GM12878 (cell line): ENCODE measurements around the gene SEPTIN10. TPM values are rescaled to one million over a fixed set of nuclear protein-coding genes. Genes with fewer than 3 reads are reported as not detected.
A peak's percentile ranks its signal among the peaks of the same experiment; 100 is the strongest.

Source experiments
- ATAC-seq: fragments of 200-7000 bp; cut with Tn5 transposase; 3 replicates; pipeline ENCODE4 v1.9.1; 2020; ENCODE audit warnings: mild to moderate bottlenecking, moderate library complexity
- BruUV-seq: library from RNA; stranded (reverse); fragments of 400-500 nt; replicated peaks from 2 replicates; lab custom pipeline; 2021; lab: Mats Ljungman, UMichigan
- CTCF ChIA-PET: fragments of 300-600 bp; sonication (Branson Sonifier 250); formaldehyde crosslinking; extraction: SDS; loops from one replicate; lab custom pipeline; 2021; ENCODE audit warnings: inconsistent platforms; lab: Yijun Ruan, JAX
- POLR2A ChIA-PET: fragments of 350-600 bp; formaldehyde crosslinking; extraction: SDS; loops from one replicate; lab custom pipeline; 2021; ENCODE audit warnings: inconsistent platforms; lab: Charles Lee
- RAD21 ChIA-PET: fragments of 300-600 bp; sonication (Branson Sonifier 250); formaldehyde crosslinking; loops from one replicate; lab custom pipeline; 2023; ENCODE audit warnings: antibody characterized with exemption; ENCODE audit not compliant: unreplicated experiment; lab: Charles Lee
- SMC1A ChIA-PET: fragments of 300-600 bp; sonication (Branson Sonifier 250); formaldehyde crosslinking; loops from one replicate; lab custom pipeline; 2023; ENCODE audit not compliant: unreplicated experiment, uncharacterized antibody; lab: Charles Lee
- DNase-seq: peaks from one replicate; pipeline ENCODE4 v3.0.0-alpha.2; 2011; ENCODE audit warnings: low read depth, low spot score
- FAIRE-seq: peaks from 3 replicates; lab custom pipeline; 2011; peaks lifted over from hg19 to GRCh38; lab: Jason Lieb, UNC
- H2AFZ ChIP-seq: 2 replicates; pipeline ENCODE4 v1.6.0; 2011; ENCODE audit warnings: low read depth, low read length, control low read depth; ENCODE audit not compliant: control insufficient read depth
- H3K27ac ChIP-seq: 2 replicates; pipeline ENCODE4 v1.5.1; 2011; ENCODE audit warnings: control low read depth; ENCODE audit not compliant: control insufficient read depth, insufficient read depth
- H3K27me3 ChIP-seq, 2 experiments: replicated peaks in 1 of 2; 2 replicates each; pipeline versions ENCODE4 v1.6.0 to v1.6.1; 2011; ENCODE audit warnings: low read length in 1 of 2; ENCODE audit not compliant: control insufficient read depth in 2 of 2, insufficient read depth in 2 of 2
- H3K36me3 ChIP-seq, 2 experiments: 2 replicates each; pipeline ENCODE4 v1.5.1; 2011; ENCODE audit warnings: low read length in 1 of 2; ENCODE audit not compliant: control insufficient read depth in 2 of 2, insufficient read depth in 2 of 2
- H3K4me1 ChIP-seq: 2 replicates; pipeline ENCODE4 v1.6.1; 2011; ENCODE audit warnings: mild to moderate bottlenecking, low read length, moderate library complexity, mixed read lengths; ENCODE audit not compliant: control insufficient read depth, insufficient read depth
- H3K4me2 ChIP-seq: 2 replicates; pipeline ENCODE4 v1.6.0; 2011; ENCODE audit warnings: control low read depth; ENCODE audit not compliant: control insufficient read depth, insufficient read depth
- H3K4me3 ChIP-seq: fragments of 200-600 bp; sonication (generic); 2 replicates; pipeline ENCODE4 v1.5.1; 2016
- H3K79me2 ChIP-seq: 2 replicates; pipeline ENCODE4 v1.6.0; 2011; ENCODE audit warnings: low read length; ENCODE audit not compliant: control insufficient read depth, insufficient read depth
- H3K9ac ChIP-seq: 2 replicates; pipeline ENCODE4 v1.8.0; 2011; ENCODE audit warnings: low read length, control low read depth, mixed read lengths; ENCODE audit not compliant: control insufficient read depth, insufficient read depth
- H3K9me3 ChIP-seq: replicated peaks from 3 replicates; pipeline ENCODE4 v1.5.1; 2011; ENCODE audit warnings: mild to moderate bottlenecking, low read length; ENCODE audit not compliant: control insufficient read depth, insufficient read depth
- H4K20me1 ChIP-seq: 2 replicates; pipeline ENCODE4 v1.6.0; 2011; ENCODE audit not compliant: control insufficient read depth, insufficient read depth
- BCL11A ChIP-seq: IDR thresholded peaks from 2 replicates; pipeline ENCODE4 v1.6.1; 2011; ENCODE audit warnings: low read depth, low read length
- CBFB ChIP-seq: IDR thresholded peaks from 2 replicates; pipeline ENCODE4 v1.6.1; 2016; ENCODE audit warnings: antibody characterized with exemption, low read depth
- CBX5 ChIP-seq: sonication (generic); IDR thresholded peaks from 2 replicates; pipeline ENCODE4 v1.6.1; 2016; ENCODE audit warnings: low read depth, moderate library complexity, mild to moderate bottlenecking, inconsistent platforms
- FOXM1 ChIP-seq: IDR thresholded peaks from 2 replicates; pipeline ENCODE4 v1.6.1; 2012; ENCODE audit warnings: low read depth, mild to moderate bottlenecking, inconsistent platforms, low read length, moderate library complexity
- HDAC6 ChIP-seq: fragments of 200-600 bp; sonication (generic); IDR thresholded peaks from one replicate; pipeline ENCODE4 v1.8.0; 2017; ENCODE audit warnings: antibody characterized with exemption; ENCODE audit not compliant: unreplicated experiment
- IRF4 ChIP-seq: IDR thresholded peaks from 2 replicates; pipeline ENCODE4 v1.6.1; 2011; ENCODE audit warnings: low read depth, low read length
- JUND ChIP-seq: IDR thresholded peaks from 2 replicates; pipeline ENCODE4 v1.6.1; 2012; ENCODE audit warnings: low read depth, mild to moderate bottlenecking, low read length, improper control_type of control experiment, moderate library complexity
- KAT2A ChIP-seq: conservative IDR thresholded peaks from 2 replicates; pipeline ENCODE4 v1.6.1; 2011; ENCODE audit warnings: low read depth, low read length; ENCODE audit not compliant: control insufficient read depth
- NR2F1 ChIP-seq: fragments of 450-650 bp; conservative IDR thresholded peaks from 2 replicates; pipeline ENCODE4 v1.6.1; 2017; ENCODE audit warnings: mild to moderate bottlenecking
- POLR2A ChIP-seq: IDR thresholded peaks from 2 replicates; pipeline ENCODE4 v1.6.1; 2011; ENCODE audit warnings: low read depth, mild to moderate bottlenecking, low read length
- SIX5 ChIP-seq: IDR thresholded peaks from 2 replicates; pipeline ENCODE4 v1.6.1; 2011; ENCODE audit warnings: mild to moderate bottlenecking, low read depth, low read length, moderate library complexity; ENCODE audit not compliant: severe bottlenecking
- SRF ChIP-seq, 2 experiments: IDR thresholded peaks; 2 replicates each; pipeline ENCODE4 v1.6.1; 2011; ENCODE audit warnings: low read depth in 2 of 2, low read length in 2 of 2, mild to moderate bottlenecking in 1 of 2, moderate library complexity in 1 of 2
- ZSCAN29 ChIP-seq: fragments of 450-650 bp; IDR thresholded peaks from 2 replicates; pipeline ENCODE4 v1.6.1; 2017; ENCODE audit warnings: mild to moderate bottlenecking, moderate library complexity
- WGBS: methylation state at CpG from one replicate; pipeline ENCODE4 v1.1.6; 2016; ENCODE audit warnings: low lambda C conversion rate; ENCODE audit not compliant: insufficient replicate concordance, insufficient coverage; ENCODE audit errors: missing lambda C conversion rate; 5-methylcytosine and 5-hydroxymethylcytosine counted together
- in situ Hi-C: fragments of 300-500 bp; cut with MboI; formaldehyde crosslinking; loops from 9 replicates; pipeline ENCODE4 v1.14.3; 2018; ENCODE audit warnings: mixed read lengths
- intact Hi-C: fragments of 100-400 bp; cut with micrococcal nuclease; formaldehyde crosslinking; loops from one replicate; pipeline ENCODE4 v1.14.2; 2022; ENCODE audit not compliant: unreplicated experiment
- polyA plus RNA-seq, 11 experiments: library from polyadenylated mRNA; depleted of rRNA in 4 of 11; unstranded in 6 of 11; stranded (reverse) in 5 of 11; fragments of >200 nt; fragmentation: Nextera tagmentation in 4 of 11; fragmentation: Illumina TruSeq in 1 of 11; extraction: Ambion mirVana in 4 of 11; extraction: Trizol in 1 of 11; gene quantifications; 1 replicate in 1 of 11; 2 replicates in 10 of 11; pipeline versions ENCODE4 v1.2.1 to v1.2.3, GENCODE V29; 2011 to 2016; ENCODE audit warnings: inconsistent platforms in 2 of 11, missing spikeins in 2 of 11, low read depth in 1 of 11
- total RNA-seq, 4 experiments: library from RNA; depleted of rRNA in 3 of 4; stranded (reverse); fragments of >200 nt in 3 of 4; fragmentation: Illumina TruSeq in 1 of 4; extraction: Trizol in 1 of 4; gene quantifications; 2 replicates each; pipeline versions ENCODE4 v1.2.1 to v1.2.3, GENCODE V29; 2013 to 2021

The SEPTIN10 gene
- total and polyA plus RNA-seq, 10 of the 15 experiments (the other 5 are each of a cell fraction or from before 2014, with no cell fraction given): 20.2 to 132 (median 62.7) TPM

- Histone ChIP-seq H3K4me1 (peaks cover 37% of the 10 kb centered on the region), H3K4me2 (peak overlapping the region; percentile 77), H3K36me3 (no peaks in the 10 kb centered on the region), H3K9me3 (no peaks in the 10 kb centered on the region), H3K9ac (peak overlapping the region; percentile 60; the same call in 1 of the 2 replicates), H4K20me1 (no peaks in the 10 kb centered on the region), H2AFZ (no peak overlapping the region), H3K79me2 (no peaks in the 10 kb centered on the region), H3K4me3 (no peak overlapping the region), H3K27ac (peak overlapping the region; percentile 89), H3K27me3 (no peaks in the 10 kb centered on the region)
- FAIRE-seq: no peak
- no peak for DNase-seq
- SMC1A ChIA-PET: interaction anchor here (1.1 to 1.9 kb wide), 10 partner anchors 31 to 389 kb away, joined by 3 to 12 read pairs (median 4); no protein-coding TSS in a partner anchor
- no peak for TF ChIP-seq BCL11A
- TF ChIP-seq NR2F1: 0 out of 2 replicates have a peak, but pooled peaks have one; percentile 22
- no TSS peak for BruUV-seq
- CTCF ChIA-PET: interaction anchor here (0.8 to 1.3 kb wide), 3 partner anchors 27 to 387 kb away, joined by 3 to 4 read pairs (median 3); no protein-coding TSS in a partner anchor
- WGBS: 100% methylated on average over 5 of the region's 5 CpGs
- POLR2A ChIA-PET: interaction anchor here (1.3 kb wide), 1 partner anchor 30 kb away, joined by 5 read pairs; no protein-coding TSS in a partner anchor
- in situ Hi-C loops (no loop called here), intact Hi-C loops (loop anchor here (1.0 to 10.0 kb wide), 5 partner anchors 118 to 470 kb away; no protein-coding TSS in a partner anchor)
- RAD21 ChIA-PET: interaction anchor here (1.0 to 2.9 kb wide), 7 partner anchors 32 to 467 kb away, joined by 3 to 21 read pairs (median 15); partner anchors contain the start of gene SH3RF3
- ATAC-seq: no peak
These were observed 98.9 kb downstream of the SEPTIN10 start for GRCh38 chr2:109514857-109515256.

- in situ Hi-C loops: no loop called here
- Histone ChIP-seq H3K9ac (peak overlapping the region; percentile 60), H3K4me3 (no peak overlapping the region), H3K27me3 (no peaks in the 10 kb centered on the region), H3K4me1 (peaks cover 37% of the 10 kb centered on the region), H3K36me3 (no peaks in the 10 kb centered on the region), H2AFZ (peak overlapping the region; percentile 48), H3K79me2 (no peaks in the 10 kb centered on the region), H3K9me3 (no peaks in the 10 kb centered on the region; the same call in 2 of the 3 replicates), H3K4me2 (peak overlapping the region; percentile 77), H3K27ac (peak overlapping the region; percentile 89), H4K20me1 (no peaks in the 10 kb centered on the region)
- ATAC-seq: peak; percentile 74
- peak; percentile 98 for FAIRE-seq
- SMC1A ChIA-PET: interaction anchor here (0.5 to 1.9 kb wide), 29 partner anchors 11 to 1422 kb away, joined by 3 to 12 read pairs (median 4); partner anchors contain the start of gene SH3RF3
- BruUV-seq: no TSS peak
- CTCF ChIA-PET: interaction anchor here (0.8 to 1.3 kb wide), 11 partner anchors 28 to 386 kb away, joined by 3 to 12 read pairs (median 3); no protein-coding TSS in a partner anchor
- WGBS: 2% methylated on average over 20 of the region's 20 CpGs
- POLR2A ChIA-PET: interaction anchor here (1.0 to 1.3 kb wide), 3 partner anchors 31 to 300 kb away, joined by 4 to 5 read pairs (median 4); no protein-coding TSS in a partner anchor
- intact Hi-C loops: loop anchor here (1.0 to 10.0 kb wide), 6 partner anchors 117 to 469 kb away; no protein-coding TSS in a partner anchor
- RAD21 ChIA-PET: interaction anchor here (0.6 to 2.9 kb wide), 25 partner anchors 10 to 466 kb away, joined by 3 to 21 read pairs (median 3); partner anchors contain the start of genes SEPTIN10, SH3RF3 and SOWAHC
- peak; percentile 95 for DNase-seq
- peak; percentile 21; the same call in 1 of the 2 replicates for TF ChIP-seq POLR2A
- TF ChIP-seq HDAC6: no peak
- TF ChIP-seq JUND: peak; percentile 30; the same call in 1 of the 2 replicates
- TF ChIP-seq FOXM1: peak; percentile 96
- peak; percentile 82 for TF ChIP-seq CBFB
- peak; percentile 44; the same call in 1 of the 2 replicates for TF ChIP-seq ZSCAN29
- TF ChIP-seq IRF4: peak; percentile 93
- peak; percentile 76 for TF ChIP-seq BCL11A
- no peak for TF ChIP-seq SIX5
- no peak for TF ChIP-seq SRF (IDR thresholded peaks at IDR 0.05; ENCODE audit: low read depth in 2 of 2, low read length in 2 of 2)
- TF ChIP-seq CBX5: 0 out of 2 replicates have a peak, but pooled peaks have one; percentile 25
- TF ChIP-seq KAT2A: no peak
These were observed 99.8 kb downstream of the SEPTIN10 start for GRCh38 chr2:109513749-109514588.
